Fibroblast of pulmonary artery (primary cell): Measurements from ENCODE around the gene SYTL3.
"Not testable (repeated sequence)": the region's sequence is repeated elsewhere in the genome, so short reads cannot be mapped to it uniquely, and the experiment has no call there.

Experiments used
- DNase-seq: peaks from one replicate; pipeline ENCODE4 v3.0.0-alpha.2; 2010; ENCODE audit warnings: low read depth
- H3K4me3 ChIP-seq: replicated peaks from 2 replicates; pipeline ENCODE4 v1.5.1; 2011; ENCODE audit warnings: low read depth, mild to moderate bottlenecking, control low read depth, low read length, moderate library complexity
- CTCF ChIP-seq: IDR thresholded peaks from 2 replicates; pipeline ENCODE4 v1.5.1; 2011; ENCODE audit warnings: mild to moderate bottlenecking, control low read depth, low read length, inconsistent platforms; ENCODE audit errors: missing control alignments

The SYTL3 gene

GRCh38 chr6:158607411-158608170 lies 42.3 kb upstream of the SYTL3 start:
- TF ChIP-seq CTCF, result no peak
- DNase-seq, result no peak
- H3K4me3 ChIP-seq, result no peak overlapping the region

GRCh38 chr6:158608221-158608620 lies 41.6 kb upstream of the SYTL3 start:
- no peak for TF ChIP-seq CTCF
- no peak for DNase-seq
- H3K4me3 ChIP-seq, result no peak overlapping the region

- no peak overlapping the region for H3K4me3 ChIP-seq
- DNase-seq, result no peak
- no peak for TF ChIP-seq CTCF
Measured at GRCh38 chr6:158609455-158610155, 40.2 kb upstream of the SYTL3 start.

- no peak for DNase-seq
- no peak for TF ChIP-seq CTCF
- no peak overlapping the region for H3K4me3 ChIP-seq
Measured at GRCh38 chr6:158610319-158610968, 39.4 kb upstream of the SYTL3 start.

- H3K4me3 ChIP-seq, result no peak overlapping the region
- no peak for DNase-seq
- no peak for TF ChIP-seq CTCF
Measured at GRCh38 chr6:158611039-158611438, 38.8 kb upstream of the SYTL3 start.

GRCh38 chr6:158611541-158612370 lies 38.1 kb upstream of the SYTL3 start:
- H3K4me3 ChIP-seq, result no peak overlapping the region
- no peak for DNase-seq
- TF ChIP-seq CTCF, result no peak

GRCh38 chr6:158614606-158615005 lies 35.2 kb upstream of the SYTL3 start:
- not testable (repeated sequence) for DNase-seq, H3K4me3 ChIP-seq

- DNase-seq, H3K4me3 ChIP-seq: not testable (repeated sequence)
Measured at GRCh38 chr6:158618289-158618688, 31.6 kb upstream of the SYTL3 start.
